Peyer's patch (tissue), 4 donors: ENCODE results near the gene RASGRP3.

Source experiments
- CTCF ChIP-seq, 6 experiments: fragments of 450-650 bp in 4 of 6; fragments of 200-600 bp in 2 of 6; sonication (generic) in 1 of 6; IDR thresholded peaks; one replicate each; pipeline ENCODE4 v1.5.1; 2017 to 2019; ENCODE audit warnings: antibody characterized with exemption in 6 of 6, mild to moderate bottlenecking in 3 of 6, moderate library complexity in 1 of 6
- POLR2A ChIP-seq, 2 donors: fragments of 450-650 bp; IDR thresholded peaks; one replicate each; pipeline ENCODE4 v1.5.1; 2017; ENCODE audit warnings: antibody characterized with exemption in 2 of 2, mild to moderate bottlenecking in 2 of 2, moderate library complexity in 2 of 2

GRCh38 chr2:33522576-33522975 lies 46.1 kb downstream of the RASGRP3 start:
- TF ChIP-seq CTCF (IDR thresholded peaks at IDR 0.05) = no peak
- no peak for TF ChIP-seq POLR2A (IDR thresholded peaks at IDR 0.05)
